ENCODE results near the gene CLEC3B. TPM values are rescaled to one million over a fixed set of nuclear protein-coding genes. Genes with fewer than 3 reads are reported as not detected.
"Not testable (repeated sequence)": the region's sequence is repeated elsewhere in the genome, so short reads cannot be mapped to it uniquely, and the experiment has no call there.

Gene CLEC3B
- total and polyA plus RNA-seq, 11 donors = 34.8 to 205 (median 73.6) TPM

DNA sequence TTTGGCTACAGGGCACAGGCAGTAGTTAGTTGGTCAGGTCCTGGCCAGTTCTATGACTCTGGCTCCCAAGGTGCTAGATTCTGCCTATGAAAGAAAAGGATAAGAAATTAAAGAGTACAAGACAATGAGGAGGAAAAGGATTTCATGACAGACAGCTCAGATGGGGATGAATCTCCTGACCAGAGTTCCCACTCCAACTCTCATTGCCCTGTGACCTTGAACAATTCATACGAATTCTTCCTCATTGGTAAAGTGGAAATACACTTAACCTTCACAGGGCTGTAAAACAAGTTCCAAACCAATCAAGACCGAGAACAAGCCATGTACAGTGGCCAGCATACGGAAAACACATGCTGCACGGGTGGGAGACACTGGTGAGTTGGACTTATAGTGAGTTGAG is 23.7 kb downstream of the CLEC3B start:
- Histone ChIP-seq H3K36me3 (no peaks in the 10 kb centered on the region), H3K9me3 (no peaks in the 10 kb centered on the region), H3K27ac (no peak overlapping the region), H3K4me1 (peaks cover 0 to 29% (median 0%) of the 10 kb centered on the region in 12 donors), H3K4me3 (no peak overlapping the region), H3K27me3 (no peaks in the 10 kb centered on the region)
- 88 to 92% (median 90%) methylated on average over 4 of the region's 4 CpGs for WGBS, 4 donors
- no peak for DNase-seq
- TF ChIP-seq POLR2A (IDR thresholded peaks at IDR 0.05) = no peak
- TF ChIP-seq, protein P1, sequence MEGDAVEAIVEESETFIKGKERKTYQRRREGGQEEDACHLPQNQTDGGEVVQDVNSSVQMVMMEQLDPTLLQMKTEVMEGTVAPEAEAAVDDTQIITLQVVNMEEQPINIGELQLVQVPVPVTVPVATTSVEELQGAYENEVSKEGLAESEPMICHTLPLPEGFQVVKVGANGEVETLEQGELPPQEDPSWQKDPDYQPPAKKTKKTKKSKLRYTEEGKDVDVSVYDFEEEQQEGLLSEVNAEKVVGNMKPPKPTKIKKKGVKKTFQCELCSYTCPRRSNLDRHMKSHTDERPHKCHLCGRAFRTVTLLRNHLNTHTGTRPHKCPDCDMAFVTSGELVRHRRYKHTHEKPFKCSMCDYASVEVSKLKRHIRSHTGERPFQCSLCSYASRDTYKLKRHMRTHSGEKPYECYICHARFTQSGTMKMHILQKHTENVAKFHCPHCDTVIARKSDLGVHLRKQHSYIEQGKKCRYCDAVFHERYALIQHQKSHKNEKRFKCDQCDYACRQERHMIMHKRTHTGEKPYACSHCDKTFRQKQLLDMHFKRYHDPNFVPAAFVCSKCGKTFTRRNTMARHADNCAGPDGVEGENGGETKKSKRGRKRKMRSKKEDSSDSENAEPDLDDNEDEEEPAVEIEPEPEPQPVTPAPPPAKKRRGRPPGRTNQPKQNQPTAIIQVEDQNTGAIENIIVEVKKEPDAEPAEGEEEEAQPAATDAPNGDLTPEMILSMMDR (IDR thresholded peaks at IDR 0.05) = no peak
- no peak for ATAC-seq
- intact Hi-C loops (cut with DNase I) = loop anchor here in 3 of 10 donors (5.0 to 10.0 kb wide), 3 partner anchors 147 to 615 kb away; no protein-coding TSS in a partner anchor

DNA sequence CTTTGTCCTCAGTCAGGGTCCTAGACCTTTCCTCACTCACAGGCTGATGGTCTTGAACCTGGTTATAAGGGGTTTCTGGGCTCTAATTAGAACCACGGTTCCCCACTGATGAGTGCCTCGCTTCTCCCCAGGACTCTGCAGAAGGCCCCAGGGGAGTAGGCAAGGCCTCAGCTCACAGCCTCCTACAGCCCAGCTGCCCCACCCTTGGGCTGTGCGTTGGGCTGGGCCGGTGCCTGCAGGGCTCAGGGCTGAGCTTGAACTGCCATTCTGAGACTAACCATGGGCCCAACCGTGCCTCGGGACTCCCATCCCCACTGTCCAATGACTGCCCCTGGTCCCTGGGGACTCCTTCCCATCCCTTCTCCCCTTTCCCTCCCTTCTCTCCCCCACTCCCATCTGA is 25.6 kb downstream of the CLEC3B start:
- 67 to 92% (median 82%) methylated on average over 6 of the region's 6 CpGs for WGBS, 4 donors
- Histone ChIP-seq H3K27me3 (no peaks in the 10 kb centered on the region), H3K4me3 (no peak overlapping the region), H3K36me3 (no peaks in the 10 kb centered on the region), H3K27ac (no peak overlapping the region), H3K9me3 (no peaks in the 10 kb centered on the region), H3K4me1 (peaks cover 0 to 33% (median 1%) of the 10 kb centered on the region in 12 donors)
- TF ChIP-seq POLR2A (IDR thresholded peaks at IDR 0.05) = no peak
- TF ChIP-seq, protein P1 (IDR thresholded peaks at IDR 0.05) = no peak
- ATAC-seq = no peak
- intact Hi-C loops (cut with DNase I) = loop anchor here in 2 of 10 donors (5.0 to 10.0 kb wide), 2 partner anchors 146 to 353 kb away; no protein-coding TSS in a partner anchor
- DNase-seq = no peak

DNA sequence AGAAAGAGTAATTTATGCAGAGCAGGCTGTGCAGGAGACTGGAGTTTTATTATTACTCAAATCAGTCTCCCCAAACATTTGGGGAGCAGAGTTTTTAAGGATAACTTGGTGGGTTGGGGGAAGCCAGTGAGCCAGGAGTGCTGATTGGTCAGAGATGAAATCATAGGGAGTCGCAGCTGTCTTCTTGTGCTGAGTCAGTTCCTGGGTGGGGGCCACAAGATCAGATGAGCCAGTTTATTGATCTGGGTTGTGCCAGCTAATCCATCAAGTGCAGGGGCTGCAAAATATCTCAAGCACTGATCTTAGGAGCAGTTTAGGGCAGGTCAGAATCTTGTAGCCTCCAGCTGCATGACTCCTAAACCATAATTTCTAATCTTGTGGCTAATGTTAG is 27.7 kb downstream of the CLEC3B start:
- not testable (repeated sequence) for H3K27ac ChIP-seq, H3K36me3 ChIP-seq, H3K9me3 ChIP-seq, ATAC-seq, DNase-seq, H3K27me3 ChIP-seq, H3K4me3 ChIP-seq
- 60 to 80% (median 72%) methylated on average over 1 of the region's 1 CpG for WGBS, 4 donors
- intact Hi-C loops (cut with DNase I) = loop anchor here in 2 of 10 donors (5.0 to 10.0 kb wide), 2 partner anchors 144 to 351 kb away; no protein-coding TSS in a partner anchor
- H3K4me1 ChIP-seq = peaks cover 0 to 50% (median 9%) of the 10 kb centered on the region in 12 donors

DNA sequence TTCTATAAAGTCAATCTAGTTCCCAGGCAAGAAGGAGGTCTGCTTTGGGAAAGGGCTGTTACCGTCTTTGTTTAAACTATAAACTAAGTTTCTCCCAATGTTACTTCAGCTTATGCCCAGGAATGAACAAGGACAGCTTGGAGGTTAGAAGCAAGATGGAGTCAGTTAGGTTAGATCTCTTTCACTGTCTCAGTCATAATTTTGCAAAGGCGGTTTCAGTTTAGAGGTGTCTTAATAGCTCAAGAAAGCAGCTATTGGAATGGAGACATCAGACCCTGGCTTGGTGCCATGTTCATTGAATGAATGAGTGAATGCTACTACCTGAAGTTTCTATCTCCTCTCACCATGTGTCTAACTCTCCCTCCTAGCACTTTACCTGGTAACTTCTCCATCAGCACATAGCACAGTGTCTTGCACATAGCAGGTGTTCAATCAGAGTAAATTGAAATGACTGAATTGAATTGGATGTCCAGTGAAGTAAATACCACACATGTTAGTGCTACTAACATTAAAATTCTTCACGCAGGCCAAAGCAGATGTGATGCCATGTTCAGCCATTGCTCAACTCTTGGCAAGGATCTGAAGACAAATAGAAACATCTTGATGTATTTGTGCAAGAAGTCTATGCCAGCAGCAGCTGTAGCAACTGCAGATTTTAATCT is 28.2 kb downstream of the CLEC3B start:
- peak in 1 of 4 donors; percentile 31 for ATAC-seq
- 74 to 91% (median 89%) methylated on average over 3 of the region's 3 CpGs for WGBS, 4 donors
- peaks cover 0 to 55% (median 9%) of the 10 kb centered on the region in 12 donors for H3K4me1 ChIP-seq
- TF ChIP-seq POLR2A (IDR thresholded peaks at IDR 0.05) = no peak
- TF ChIP-seq, protein P1 (IDR thresholded peaks at IDR 0.05) = no peak
- H3K4me3 ChIP-seq = no peak overlapping the region
- no peak for DNase-seq
- intact Hi-C loops (cut with DNase I) = loop anchor here in 2 of 10 donors (5.0 to 10.0 kb wide), 2 partner anchors 143 to 350 kb away; no protein-coding TSS in a partner anchor
- H3K36me3 ChIP-seq = no peaks in the 10 kb centered on the region
- H3K27me3 ChIP-seq = no peaks in the 10 kb centered on the region
- peak overlapping the region in 1 of 12 donors; percentile 86 for H3K27ac ChIP-seq
- no peaks in the 10 kb centered on the region for H3K9me3 ChIP-seq
